Brain microvascular endothelial cell (primary cell): Measurements from ENCODE around the gene ZSWIM2.

Experiments
- DNase-seq: peaks from one replicate; pipeline ENCODE4 v3.0.0-alpha.2; 2020
- H3K27ac ChIP-seq: fragments of 250-450 bp; sonication (Bioruptor Pico); 2 replicates; pipeline ENCODE4 v1.5.1; 2020; ENCODE audit warnings: mild to moderate bottlenecking, moderate library complexity
- H3K27me3 ChIP-seq: fragments of 250-450 bp; sonication (Bioruptor Pico); replicated peaks from 2 replicates; pipeline ENCODE4 v1.5.1; 2020; ENCODE audit warnings: mild to moderate bottlenecking
- H3K36me3 ChIP-seq: fragments of 250-450 bp; sonication (Bioruptor Pico); replicated peaks from 2 replicates; pipeline ENCODE4 v1.5.1; 2020; ENCODE audit warnings: mild to moderate bottlenecking
- H3K4me3 ChIP-seq: 2 replicates; pipeline ENCODE4 v1.5.1; 2011; ENCODE audit warnings: low read depth, mild to moderate bottlenecking, control low read depth, low read length, moderate library complexity
- in situ Hi-C: cut with HindIII; loops from 2 replicates; pipeline ENCODE4 v1.10.0; 2017; ENCODE audit warnings: low sequenced_read_pairs, low pct_ligation_motif_present
- TF ChIP-seq, protein P1 (sequence below): IDR thresholded peaks from 2 replicates; pipeline ENCODE4 v1.5.1; 2011; ENCODE audit warnings: low read depth, mild to moderate bottlenecking, moderate library complexity, low read length, control low read depth, inconsistent platforms; ENCODE audit errors: missing control alignments

Gene ZSWIM2

GRCh38 chr2:186881660-186882059 lies 32.7 kb upstream of the ZSWIM2 start:
- TF ChIP-seq, protein P1, sequence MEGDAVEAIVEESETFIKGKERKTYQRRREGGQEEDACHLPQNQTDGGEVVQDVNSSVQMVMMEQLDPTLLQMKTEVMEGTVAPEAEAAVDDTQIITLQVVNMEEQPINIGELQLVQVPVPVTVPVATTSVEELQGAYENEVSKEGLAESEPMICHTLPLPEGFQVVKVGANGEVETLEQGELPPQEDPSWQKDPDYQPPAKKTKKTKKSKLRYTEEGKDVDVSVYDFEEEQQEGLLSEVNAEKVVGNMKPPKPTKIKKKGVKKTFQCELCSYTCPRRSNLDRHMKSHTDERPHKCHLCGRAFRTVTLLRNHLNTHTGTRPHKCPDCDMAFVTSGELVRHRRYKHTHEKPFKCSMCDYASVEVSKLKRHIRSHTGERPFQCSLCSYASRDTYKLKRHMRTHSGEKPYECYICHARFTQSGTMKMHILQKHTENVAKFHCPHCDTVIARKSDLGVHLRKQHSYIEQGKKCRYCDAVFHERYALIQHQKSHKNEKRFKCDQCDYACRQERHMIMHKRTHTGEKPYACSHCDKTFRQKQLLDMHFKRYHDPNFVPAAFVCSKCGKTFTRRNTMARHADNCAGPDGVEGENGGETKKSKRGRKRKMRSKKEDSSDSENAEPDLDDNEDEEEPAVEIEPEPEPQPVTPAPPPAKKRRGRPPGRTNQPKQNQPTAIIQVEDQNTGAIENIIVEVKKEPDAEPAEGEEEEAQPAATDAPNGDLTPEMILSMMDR: no peak
- DNase-seq: no peak
- Histone ChIP-seq H3K36me3 (no peaks in the 10 kb centered on the region), H3K27ac (no peak overlapping the region), H3K4me3 (no peak overlapping the region), H3K27me3 (no peaks in the 10 kb centered on the region)
- in situ Hi-C loops: no loop called here

GRCh38 chr2:186879312-186879711 lies 30.3 kb upstream of the ZSWIM2 start:
- DNase-seq: no peak
- no peak overlapping the region for H3K27ac ChIP-seq
- TF ChIP-seq, protein P1: no peak

GRCh38 chr2:186874713-186875112 lies 25.7 kb upstream of the ZSWIM2 start:
- TF ChIP-seq, protein P1: no peak
- in situ Hi-C loops: loop anchor here (25.0 kb wide), 1 partner anchor 588 kb away; no protein-coding TSS in a partner anchor
- no peak for DNase-seq
- Histone ChIP-seq H3K4me3 (no peak overlapping the region), H3K27ac (no peak overlapping the region), H3K27me3 (no peaks in the 10 kb centered on the region), H3K36me3 (no peaks in the 10 kb centered on the region)

More at GRCh38 chr2:186879312-186879711, 30.3 kb upstream of the ZSWIM2 start:
- Histone ChIP-seq H3K4me3 (no peak overlapping the region), H3K27me3 (no peaks in the 10 kb centered on the region), H3K36me3 (no peaks in the 10 kb centered on the region)
- in situ Hi-C loops: no loop called here

- Histone ChIP-seq H3K4me3 (no peak overlapping the region), H3K27ac (no peak overlapping the region), H3K27me3 (no peaks in the 10 kb centered on the region), H3K36me3 (no peaks in the 10 kb centered on the region)
- in situ Hi-C loops: loop anchor here (25.0 kb wide), 1 partner anchor 590 kb away; no protein-coding TSS in a partner anchor
- TF ChIP-seq, protein P1: no peak
- no peak for DNase-seq
Observed at GRCh38 chr2:186871881-186872280, 22.9 kb upstream of the ZSWIM2 start.

DNA sequence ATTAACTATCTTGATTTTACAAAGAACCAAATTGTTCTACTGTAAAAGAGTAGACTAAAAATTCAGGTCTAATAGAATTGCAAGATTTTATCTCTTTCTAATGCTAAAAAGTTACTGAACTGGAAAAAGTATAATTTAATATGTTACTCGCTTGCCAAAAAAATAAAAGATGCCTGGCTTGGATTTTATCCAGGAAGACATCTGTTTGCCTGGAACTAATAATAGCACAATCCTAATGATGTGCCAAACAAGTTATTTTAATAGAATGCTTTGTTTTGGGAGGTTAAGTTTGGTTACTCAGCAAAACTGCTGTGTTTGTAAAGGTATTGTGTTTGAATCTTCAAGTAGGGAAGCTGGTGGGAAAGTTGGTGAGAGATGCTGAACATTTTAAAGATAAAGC lies 19.4 kb upstream of the ZSWIM2 start:
- no peaks in the 10 kb centered on the region for H3K36me3 ChIP-seq
- no peaks in the 10 kb centered on the region for H3K27me3 ChIP-seq
- no peak overlapping the region for H3K4me3 ChIP-seq
- no peak overlapping the region for H3K27ac ChIP-seq
- TF ChIP-seq, protein P1: no peak
- no peak for DNase-seq
- in situ Hi-C loops: loop anchor here (25.0 kb wide), 1 partner anchor 594 kb away; no protein-coding TSS in a partner anchor
